ENCODE data around the gene MGAT3.

The MGAT3 gene

DNA sequence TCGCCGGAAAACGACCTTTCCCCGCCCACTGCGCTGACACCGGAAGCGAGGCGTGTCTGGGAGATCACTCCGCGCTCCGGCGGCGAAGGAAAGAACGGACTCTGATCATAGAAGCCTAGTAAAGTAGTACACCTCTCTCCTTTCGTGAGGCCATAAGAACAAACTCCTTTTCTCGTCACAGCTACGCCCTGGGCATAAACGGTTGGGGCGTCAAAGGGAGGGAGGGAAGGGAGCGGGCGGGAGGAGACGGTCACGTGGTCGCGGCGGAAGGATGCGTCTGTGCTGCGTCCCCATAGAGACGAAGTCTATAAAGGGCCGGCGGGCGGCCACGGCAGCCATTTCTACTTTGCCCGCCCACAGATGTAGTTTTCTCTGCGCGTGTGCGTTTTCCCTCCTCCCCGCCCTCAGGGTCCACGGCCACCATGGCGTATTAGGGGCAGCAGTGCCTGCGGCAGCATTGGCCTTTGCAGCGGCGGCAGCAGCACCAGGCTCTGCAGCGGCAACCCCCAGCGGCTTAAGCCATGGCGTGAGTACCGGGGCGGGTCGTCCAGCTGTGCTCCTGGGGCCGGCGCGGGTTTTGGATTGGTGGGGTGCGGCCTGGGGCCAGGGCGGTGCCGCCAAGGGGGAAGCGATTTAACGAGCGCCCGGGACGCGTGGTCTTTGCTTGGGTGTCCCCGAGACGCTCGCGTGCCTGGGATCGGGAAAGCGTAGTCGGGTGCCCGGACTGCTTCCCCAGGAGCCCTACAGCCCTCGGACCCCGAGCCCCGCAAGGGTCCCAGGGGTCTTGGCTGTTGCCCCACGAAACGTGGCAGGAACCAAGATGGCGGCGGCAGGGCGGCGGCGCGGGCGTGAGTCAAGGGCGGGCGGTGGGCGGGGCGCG lies 63.7 kb downstream of the MGAT3 start, which contains the start of gene ATF4 (continued):
- peak; percentile 79 for TF ChIP-seq SP2 (tag by site-specific recombination; IDR thresholded peaks at IDR 0.05)
- TF ChIP-seq, protein P1, sequence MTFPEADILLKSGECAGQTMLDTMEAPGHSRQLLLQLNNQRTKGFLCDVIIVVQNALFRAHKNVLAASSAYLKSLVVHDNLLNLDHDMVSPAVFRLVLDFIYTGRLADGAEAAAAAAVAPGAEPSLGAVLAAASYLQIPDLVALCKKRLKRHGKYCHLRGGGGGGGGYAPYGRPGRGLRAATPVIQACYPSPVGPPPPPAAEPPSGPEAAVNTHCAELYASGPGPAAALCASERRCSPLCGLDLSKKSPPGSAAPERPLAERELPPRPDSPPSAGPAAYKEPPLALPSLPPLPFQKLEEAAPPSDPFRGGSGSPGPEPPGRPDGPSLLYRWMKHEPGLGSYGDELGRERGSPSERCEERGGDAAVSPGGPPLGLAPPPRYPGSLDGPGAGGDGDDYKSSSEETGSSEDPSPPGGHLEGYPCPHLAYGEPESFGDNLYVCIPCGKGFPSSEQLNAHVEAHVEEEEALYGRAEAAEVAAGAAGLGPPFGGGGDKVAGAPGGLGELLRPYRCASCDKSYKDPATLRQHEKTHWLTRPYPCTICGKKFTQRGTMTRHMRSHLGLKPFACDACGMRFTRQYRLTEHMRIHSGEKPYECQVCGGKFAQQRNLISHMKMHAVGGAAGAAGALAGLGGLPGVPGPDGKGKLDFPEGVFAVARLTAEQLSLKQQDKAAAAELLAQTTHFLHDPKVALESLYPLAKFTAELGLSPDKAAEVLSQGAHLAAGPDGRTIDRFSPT (tag by site-specific recombination; IDR thresholded peaks at IDR 0.05), result no peak; the same call in 1 of the 2 replicates
- TF ChIP-seq KLF10 (tag by site-specific recombination; IDR thresholded peaks at IDR 0.05), result peak; percentile 75
- no peak for TF ChIP-seq ZNF16 (tag by site-specific recombination; IDR thresholded peaks at IDR 0.05; ENCODE audit: low read depth)
- no peak for TF ChIP-seq TRIM28 (IDR thresholded peaks at IDR 0.05; ENCODE audit: borderline replicate concordance, low read length)
- TF ChIP-seq, protein P2, sequence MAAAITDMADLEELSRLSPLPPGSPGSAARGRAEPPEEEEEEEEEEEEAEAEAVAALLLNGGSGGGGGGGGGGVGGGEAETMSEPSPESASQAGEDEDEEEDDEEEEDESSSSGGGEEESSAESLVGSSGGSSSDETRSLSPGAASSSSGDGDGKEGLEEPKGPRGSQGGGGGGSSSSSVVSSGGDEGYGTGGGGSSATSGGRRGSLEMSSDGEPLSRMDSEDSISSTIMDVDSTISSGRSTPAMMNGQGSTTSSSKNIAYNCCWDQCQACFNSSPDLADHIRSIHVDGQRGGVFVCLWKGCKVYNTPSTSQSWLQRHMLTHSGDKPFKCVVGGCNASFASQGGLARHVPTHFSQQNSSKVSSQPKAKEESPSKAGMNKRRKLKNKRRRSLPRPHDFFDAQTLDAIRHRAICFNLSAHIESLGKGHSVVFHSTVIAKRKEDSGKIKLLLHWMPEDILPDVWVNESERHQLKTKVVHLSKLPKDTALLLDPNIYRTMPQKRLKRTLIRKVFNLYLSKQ (tag by site-specific recombination; IDR thresholded peaks at IDR 0.05; ENCODE audit: borderline replicate concordance), result no peak
- peak; percentile 52; the same call in 1 of the 2 replicates for TF ChIP-seq ZNF623 (tag by site-specific recombination; IDR thresholded peaks at IDR 0.05)
- no peak for TF ChIP-seq ZNF510 (tag by site-specific recombination; IDR thresholded peaks at IDR 0.05; ENCODE audit: insufficient replicate concordance)
- peak; percentile 96 for TF ChIP-seq ZFHX2 (tag by site-specific recombination; conservative IDR thresholded peaks at IDR 0.05)
- TF ChIP-seq ZNF629 (tag by site-specific recombination; IDR thresholded peaks at IDR 0.05), result peak; percentile 85
- peak; percentile 62; the same call in 1 of the 2 replicates for TF ChIP-seq ZNF843 (tag by site-specific recombination; IDR thresholded peaks at IDR 0.05)
- TF ChIP-seq, protein P3, sequence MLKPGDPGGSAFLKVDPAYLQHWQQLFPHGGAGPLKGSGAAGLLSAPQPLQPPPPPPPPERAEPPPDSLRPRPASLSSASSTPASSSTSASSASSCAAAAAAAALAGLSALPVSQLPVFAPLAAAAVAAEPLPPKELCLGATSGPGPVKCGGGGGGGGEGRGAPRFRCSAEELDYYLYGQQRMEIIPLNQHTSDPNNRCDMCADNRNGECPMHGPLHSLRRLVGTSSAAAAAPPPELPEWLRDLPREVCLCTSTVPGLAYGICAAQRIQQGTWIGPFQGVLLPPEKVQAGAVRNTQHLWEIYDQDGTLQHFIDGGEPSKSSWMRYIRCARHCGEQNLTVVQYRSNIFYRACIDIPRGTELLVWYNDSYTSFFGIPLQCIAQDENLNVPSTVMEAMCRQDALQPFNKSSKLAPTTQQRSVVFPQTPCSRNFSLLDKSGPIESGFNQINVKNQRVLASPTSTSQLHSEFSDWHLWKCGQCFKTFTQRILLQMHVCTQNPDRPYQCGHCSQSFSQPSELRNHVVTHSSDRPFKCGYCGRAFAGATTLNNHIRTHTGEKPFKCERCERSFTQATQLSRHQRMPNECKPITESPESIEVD (tag by site-specific recombination; IDR thresholded peaks at IDR 0.05), result no peak; the same call in 1 of the 2 replicates
- TF ChIP-seq ZNF248 (tag by site-specific recombination; IDR thresholded peaks at IDR 0.05), result no peak
- no peak; the same call in 1 of the 2 replicates for TF ChIP-seq MYNN (tag by site-specific recombination; IDR thresholded peaks at IDR 0.05; ENCODE audit: borderline replicate concordance)
- TF ChIP-seq, protein P4, sequence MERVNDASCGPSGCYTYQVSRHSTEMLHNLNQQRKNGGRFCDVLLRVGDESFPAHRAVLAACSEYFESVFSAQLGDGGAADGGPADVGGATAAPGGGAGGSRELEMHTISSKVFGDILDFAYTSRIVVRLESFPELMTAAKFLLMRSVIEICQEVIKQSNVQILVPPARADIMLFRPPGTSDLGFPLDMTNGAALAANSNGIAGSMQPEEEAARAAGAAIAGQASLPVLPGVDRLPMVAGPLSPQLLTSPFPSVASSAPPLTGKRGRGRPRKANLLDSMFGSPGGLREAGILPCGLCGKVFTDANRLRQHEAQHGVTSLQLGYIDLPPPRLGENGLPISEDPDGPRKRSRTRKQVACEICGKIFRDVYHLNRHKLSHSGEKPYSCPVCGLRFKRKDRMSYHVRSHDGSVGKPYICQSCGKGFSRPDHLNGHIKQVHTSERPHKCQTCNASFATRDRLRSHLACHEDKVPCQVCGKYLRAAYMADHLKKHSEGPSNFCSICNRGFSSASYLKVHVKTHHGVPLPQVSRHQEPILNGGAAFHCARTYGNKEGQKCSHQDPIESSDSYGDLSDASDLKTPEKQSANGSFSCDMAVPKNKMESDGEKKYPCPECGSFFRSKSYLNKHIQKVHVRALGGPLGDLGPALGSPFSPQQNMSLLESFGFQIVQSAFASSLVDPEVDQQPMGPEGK (tag by site-specific recombination; IDR thresholded peaks at IDR 0.05), result peak; percentile 29
- TF ChIP-seq ZNF24 (tag by site-specific recombination; IDR thresholded peaks at IDR 0.05), result peak; percentile 91
- no peak; the same call in 1 of the 2 replicates for TF ChIP-seq ZNF561 (tag by site-specific recombination; IDR thresholded peaks at IDR 0.05; ENCODE audit: borderline replicate concordance)
- TF ChIP-seq ZNF184 (tag by site-specific recombination; IDR thresholded peaks at IDR 0.05), result 0 out of 2 replicates have a peak, but pooled peaks have one; percentile 68
- TF ChIP-seq ZNF529 (tag by site-specific recombination; IDR thresholded peaks at IDR 0.05; ENCODE audit: insufficient replicate concordance), result no peak
- TF ChIP-seq ZSCAN30 (tag by site-specific recombination; IDR thresholded peaks at IDR 0.05), result peak; percentile 68
- TF ChIP-seq, protein P5, sequence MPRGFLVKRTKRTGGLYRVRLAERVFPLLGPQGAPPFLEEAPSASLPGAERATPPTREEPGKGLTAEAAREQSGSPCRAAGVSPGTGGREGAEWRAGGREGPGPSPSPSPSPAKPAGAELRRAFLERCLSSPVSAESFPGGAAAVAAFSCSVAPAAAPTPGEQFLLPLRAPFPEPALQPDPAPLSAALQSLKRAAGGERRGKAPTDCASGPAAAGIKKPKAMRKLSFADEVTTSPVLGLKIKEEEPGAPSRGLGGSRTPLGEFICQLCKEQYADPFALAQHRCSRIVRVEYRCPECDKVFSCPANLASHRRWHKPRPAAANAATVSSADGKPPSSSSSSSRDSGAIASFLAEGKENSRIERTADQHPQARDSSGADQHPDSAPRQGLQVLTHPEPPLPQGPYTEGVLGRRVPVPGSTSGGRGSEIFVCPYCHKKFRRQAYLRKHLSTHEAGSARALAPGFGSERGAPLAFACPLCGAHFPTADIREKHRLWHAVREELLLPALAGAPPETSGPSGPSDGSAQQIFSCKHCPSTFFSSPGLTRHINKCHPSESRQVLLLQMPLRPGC (tag by site-specific recombination; IDR thresholded peaks at IDR 0.05), result peak; percentile 93; the same call in 1 of the 2 replicates
- TF ChIP-seq ZNF555 (tag by site-specific recombination; conservative IDR thresholded peaks at IDR 0.05), result no peak
- TF ChIP-seq, protein P6, sequence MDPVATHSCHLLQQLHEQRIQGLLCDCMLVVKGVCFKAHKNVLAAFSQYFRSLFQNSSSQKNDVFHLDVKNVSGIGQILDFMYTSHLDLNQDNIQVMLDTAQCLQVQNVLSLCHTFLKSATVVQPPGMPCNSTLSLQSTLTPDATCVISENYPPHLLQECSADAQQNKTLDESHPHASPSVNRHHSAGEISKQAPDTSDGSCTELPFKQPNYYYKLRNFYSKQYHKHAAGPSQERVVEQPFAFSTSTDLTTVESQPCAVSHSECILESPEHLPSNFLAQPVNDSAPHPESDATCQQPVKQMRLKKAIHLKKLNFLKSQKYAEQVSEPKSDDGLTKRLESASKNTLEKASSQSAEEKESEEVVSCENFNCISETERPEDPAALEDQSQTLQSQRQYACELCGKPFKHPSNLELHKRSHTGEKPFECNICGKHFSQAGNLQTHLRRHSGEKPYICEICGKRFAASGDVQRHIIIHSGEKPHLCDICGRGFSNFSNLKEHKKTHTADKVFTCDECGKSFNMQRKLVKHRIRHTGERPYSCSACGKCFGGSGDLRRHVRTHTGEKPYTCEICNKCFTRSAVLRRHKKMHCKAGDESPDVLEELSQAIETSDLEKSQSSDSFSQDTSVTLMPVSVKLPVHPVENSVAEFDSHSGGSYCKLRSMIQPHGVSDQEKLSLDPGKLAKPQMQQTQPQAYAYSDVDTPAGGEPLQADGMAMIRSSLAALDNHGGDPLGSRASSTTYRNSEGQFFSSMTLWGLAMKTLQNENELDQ (tag by site-specific recombination; IDR thresholded peaks at IDR 0.05; ENCODE audit: low read depth), result no peak
- TF ChIP-seq, protein P7, sequence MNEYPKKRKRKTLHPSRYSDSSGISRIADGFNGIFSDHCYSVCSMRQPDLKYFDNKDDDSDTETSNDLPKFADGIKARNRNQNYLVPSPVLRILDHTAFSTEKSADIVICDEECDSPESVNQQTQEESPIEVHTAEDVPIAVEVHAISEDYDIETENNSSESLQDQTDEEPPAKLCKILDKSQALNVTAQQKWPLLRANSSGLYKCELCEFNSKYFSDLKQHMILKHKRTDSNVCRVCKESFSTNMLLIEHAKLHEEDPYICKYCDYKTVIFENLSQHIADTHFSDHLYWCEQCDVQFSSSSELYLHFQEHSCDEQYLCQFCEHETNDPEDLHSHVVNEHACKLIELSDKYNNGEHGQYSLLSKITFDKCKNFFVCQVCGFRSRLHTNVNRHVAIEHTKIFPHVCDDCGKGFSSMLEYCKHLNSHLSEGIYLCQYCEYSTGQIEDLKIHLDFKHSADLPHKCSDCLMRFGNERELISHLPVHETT (tag by site-specific recombination; IDR thresholded peaks at IDR 0.05), result peak; percentile 96
- no peak for TF ChIP-seq SETDB1 (IDR thresholded peaks at IDR 0.05; ENCODE audit: insufficient read length, low read length)
